NB4 (cell line): ENCODE data around the gene HEMK1.

ENCODE experiments used
- CTCF ChIP-seq: IDR thresholded peaks from one replicate; pipeline ENCODE4 v1.5.1; 2012; ENCODE audit warnings: low read depth, low read length
- POLR2A ChIP-seq: IDR thresholded peaks from 2 replicates; pipeline ENCODE4 v1.6.1; 2011; ENCODE audit warnings: mild to moderate bottlenecking; ENCODE audit not compliant: insufficient read length; ENCODE audit errors: extremely low read depth

DNA sequence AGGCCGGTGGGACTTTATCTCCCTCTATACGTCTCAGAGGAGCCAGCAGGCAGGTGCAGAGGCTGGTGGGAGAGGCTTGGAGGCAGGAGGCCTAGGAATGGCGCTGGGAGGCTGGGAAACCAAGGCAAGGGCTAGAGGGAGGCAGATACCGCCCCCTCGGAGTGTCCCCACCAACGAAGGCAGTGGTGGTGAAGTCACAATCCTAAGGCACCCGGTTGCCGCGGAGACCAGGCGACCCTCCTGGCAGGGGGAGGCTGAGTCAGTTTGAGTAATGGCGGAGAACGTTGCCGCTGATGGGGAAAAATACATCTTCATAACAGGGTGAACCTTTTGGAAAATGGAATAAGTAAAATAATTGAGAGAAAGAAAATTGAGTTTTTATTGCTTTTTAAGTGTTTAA is 36.0 kb upstream of the HEMK1 start:
- TF ChIP-seq CTCF (no peak), POLR2A (no peak)
